Choroid plexus epithelial cell (primary cell): ENCODE data around the gene UNC93A.

Experiments used
- DNase-seq: peaks from one replicate; pipeline ENCODE4 v3.0.0-alpha.2; 2010; ENCODE audit warnings: low read depth
- H3K4me3 ChIP-seq: 2 replicates; pipeline ENCODE4 v1.5.1; 2011; ENCODE audit warnings: low read depth, mild to moderate bottlenecking, control low read depth, low read length, moderate library complexity
- TF ChIP-seq, protein P1 (sequence below): conservative IDR thresholded peaks from 2 replicates; pipeline ENCODE4 v1.5.1; 2011; ENCODE audit warnings: low read depth, mild to moderate bottlenecking, control low read depth, inconsistent platforms, low read length, moderate library complexity

Gene UNC93A

DNA sequence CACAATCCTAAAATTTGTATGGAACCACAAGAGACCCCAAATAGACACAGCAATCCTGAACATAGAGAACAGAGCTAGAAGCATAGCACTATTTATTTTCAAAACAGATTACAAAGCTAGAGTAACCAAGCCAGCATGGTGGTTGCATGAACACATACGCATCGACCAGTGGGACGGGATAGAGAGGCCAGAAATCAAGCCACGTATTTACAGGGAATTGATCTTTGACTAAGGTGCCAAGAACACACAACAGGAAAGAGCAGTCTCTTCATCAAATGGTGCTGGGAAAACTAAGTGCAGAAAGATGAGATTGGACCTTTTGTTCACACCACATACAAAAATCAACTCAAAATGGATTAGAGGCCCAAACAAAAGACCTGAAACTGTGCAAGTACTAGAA is 54.8 kb downstream of the UNC93A start:
- DNase-seq: no peak
- TF ChIP-seq, protein P1, sequence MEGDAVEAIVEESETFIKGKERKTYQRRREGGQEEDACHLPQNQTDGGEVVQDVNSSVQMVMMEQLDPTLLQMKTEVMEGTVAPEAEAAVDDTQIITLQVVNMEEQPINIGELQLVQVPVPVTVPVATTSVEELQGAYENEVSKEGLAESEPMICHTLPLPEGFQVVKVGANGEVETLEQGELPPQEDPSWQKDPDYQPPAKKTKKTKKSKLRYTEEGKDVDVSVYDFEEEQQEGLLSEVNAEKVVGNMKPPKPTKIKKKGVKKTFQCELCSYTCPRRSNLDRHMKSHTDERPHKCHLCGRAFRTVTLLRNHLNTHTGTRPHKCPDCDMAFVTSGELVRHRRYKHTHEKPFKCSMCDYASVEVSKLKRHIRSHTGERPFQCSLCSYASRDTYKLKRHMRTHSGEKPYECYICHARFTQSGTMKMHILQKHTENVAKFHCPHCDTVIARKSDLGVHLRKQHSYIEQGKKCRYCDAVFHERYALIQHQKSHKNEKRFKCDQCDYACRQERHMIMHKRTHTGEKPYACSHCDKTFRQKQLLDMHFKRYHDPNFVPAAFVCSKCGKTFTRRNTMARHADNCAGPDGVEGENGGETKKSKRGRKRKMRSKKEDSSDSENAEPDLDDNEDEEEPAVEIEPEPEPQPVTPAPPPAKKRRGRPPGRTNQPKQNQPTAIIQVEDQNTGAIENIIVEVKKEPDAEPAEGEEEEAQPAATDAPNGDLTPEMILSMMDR: no peak
- H3K4me3 ChIP-seq: no peak overlapping the region

DNA sequence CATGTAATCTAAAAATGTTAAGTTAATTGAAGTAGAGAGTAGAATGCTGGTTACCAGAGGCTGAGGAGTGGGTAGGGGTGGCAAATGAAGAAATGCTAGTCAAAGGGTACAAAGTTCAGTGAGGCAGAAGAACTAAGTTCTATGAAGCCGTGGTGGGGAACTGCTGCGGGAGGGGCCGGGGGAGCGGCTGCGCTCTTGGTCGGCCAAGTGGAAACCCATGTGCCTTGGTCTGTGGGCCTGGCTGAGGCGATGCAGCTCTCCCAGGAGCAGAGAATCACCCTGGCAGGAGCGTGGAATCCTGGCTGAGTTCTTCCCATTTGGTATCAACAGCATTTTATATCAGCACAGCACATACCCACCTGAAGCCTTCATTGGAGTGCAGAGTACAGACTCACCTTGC is 56.1 kb downstream of the UNC93A start:
- H3K4me3 ChIP-seq: no peak overlapping the region
- TF ChIP-seq, protein P1: no peak
- no peak for DNase-seq

DNA sequence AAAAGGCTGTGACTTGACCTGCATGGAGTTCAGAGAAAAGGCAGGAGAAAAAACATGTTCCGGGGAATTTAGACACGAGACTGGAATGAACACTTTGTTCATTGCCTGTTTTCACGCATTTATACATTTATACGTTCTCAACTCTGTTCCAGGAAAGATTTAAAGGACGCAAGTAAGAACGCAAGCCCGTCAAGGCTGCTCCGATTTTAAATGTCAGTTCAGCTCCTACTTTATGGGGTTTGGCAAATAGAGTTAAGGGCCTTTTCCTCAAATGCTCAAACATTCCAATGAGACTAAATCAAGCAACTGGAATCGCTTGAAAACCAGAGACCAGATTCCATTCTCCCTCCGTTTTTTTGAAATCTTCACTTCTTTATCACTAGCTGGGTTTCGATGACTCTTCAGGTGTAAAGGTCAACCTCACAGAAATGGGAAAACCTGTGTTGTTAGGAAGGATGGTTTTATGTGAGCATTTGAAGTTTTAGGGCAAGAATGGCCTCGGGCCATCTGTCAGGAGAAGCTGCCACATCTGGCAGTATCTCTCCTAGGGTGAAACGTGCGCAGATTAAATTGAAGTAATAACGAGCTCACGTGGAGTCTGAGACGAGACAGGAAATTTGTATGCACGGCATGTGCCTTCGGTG is 58.6 kb downstream of the UNC93A start:
- no peak for DNase-seq
- no peak overlapping the region for H3K4me3 ChIP-seq
- TF ChIP-seq, protein P1: no peak

DNA sequence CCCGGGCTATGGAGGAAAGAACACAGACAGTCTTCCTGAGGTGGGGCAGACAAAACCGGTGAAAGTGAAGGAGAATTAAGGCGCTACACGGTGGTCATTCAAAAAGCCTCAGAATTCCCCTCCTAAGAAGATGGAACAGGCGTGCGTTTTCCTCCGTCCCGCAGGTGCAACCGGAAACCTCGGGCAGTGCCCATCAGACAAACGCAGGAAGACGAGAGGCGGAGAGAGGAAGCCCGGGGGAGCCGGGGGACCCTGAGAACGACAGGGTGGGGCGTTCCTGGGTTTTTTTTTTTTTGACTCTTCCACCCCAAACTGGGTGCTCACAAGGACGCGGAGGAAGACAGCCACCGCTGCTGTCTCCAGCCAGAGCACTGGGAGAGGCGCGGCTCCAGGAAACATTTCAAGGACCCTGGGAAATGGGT is 59.2 kb downstream of the UNC93A start:
- DNase-seq: no peak
- TF ChIP-seq, protein P1: no peak
- no peak overlapping the region for H3K4me3 ChIP-seq

DNA sequence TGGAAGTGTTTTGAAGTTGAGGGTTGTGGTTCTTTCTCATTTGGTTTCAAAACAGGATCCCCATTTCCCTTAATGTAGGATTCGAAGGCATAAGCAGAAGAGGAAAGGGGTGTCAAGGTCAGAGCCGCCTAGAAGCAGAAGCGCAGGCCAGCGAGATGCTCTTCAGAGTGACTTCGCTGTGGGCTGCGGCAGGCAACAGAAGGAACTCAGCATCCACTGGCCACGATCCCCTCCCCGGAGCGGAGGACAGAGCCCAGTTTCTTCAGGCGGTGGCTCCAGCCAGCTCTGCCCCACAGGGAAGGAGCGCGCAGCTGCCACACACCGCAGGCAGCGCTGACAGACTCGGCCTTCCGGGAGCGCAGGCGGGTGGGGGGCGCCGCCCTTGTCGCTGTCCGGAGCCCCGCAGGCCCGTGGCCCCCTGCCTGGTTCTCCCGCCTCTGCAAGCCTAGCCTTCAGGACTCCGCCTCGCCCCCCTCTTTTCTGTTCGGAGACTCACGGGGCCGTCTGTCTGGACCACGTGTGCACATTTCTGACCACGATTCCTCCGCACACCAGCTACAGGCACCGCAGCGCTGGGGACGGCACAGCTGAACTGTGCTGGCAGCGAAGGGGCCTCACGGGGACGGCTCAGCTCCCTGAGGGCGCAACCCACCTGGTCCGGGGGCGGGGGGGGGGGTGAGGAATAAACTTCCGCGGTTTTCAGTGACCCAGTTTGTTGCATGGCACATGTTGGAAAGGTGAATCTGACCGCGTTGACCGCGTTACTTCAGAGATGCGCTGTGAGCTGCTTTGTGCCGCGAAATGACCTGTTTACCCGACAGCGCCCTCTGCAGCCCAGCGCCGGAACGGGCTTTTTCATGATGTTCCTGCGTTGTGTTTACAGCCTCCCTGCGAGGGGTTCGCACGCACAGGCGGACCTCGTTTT is 59.9 kb downstream of the UNC93A start:
- TF ChIP-seq, protein P1: peak; percentile 76
- peak; percentile 54 for DNase-seq
- H3K4me3 ChIP-seq: peak overlapping the region; percentile 40

DNA sequence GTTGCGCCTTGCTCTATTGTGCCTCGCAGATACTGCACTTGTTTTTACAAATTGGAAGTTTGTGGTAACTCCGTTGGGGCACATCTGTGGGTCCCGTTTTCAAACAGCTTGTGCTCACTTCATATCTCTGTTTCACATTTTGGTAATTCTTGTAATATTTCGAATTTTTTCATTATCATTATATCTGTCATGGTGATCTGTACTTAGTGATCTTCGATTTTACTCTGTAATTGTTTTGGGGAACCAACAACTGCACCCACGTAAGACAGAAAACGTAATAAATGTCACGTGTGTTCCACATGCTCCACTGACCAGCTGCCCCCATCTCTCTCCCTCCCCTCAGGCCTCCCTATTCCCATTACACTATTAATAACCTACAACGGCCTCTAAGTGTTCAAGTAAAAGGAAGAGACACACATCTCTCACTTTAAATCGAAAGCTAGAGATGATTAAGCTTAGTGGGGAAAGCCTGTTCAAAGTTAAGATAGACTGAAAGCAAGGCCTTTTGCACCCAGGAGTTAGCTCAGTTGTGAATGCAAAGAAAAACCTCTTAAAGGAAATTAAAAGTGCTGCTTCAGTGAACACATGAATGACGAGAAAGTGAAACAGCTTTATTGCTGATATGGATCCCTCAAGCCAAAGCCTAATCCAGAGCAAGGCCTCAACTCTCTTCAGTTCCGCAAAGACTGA is 60.7 kb downstream of the UNC93A start:
- TF ChIP-seq, protein P1: no peak
- no peak overlapping the region for H3K4me3 ChIP-seq
- DNase-seq: no peak
